Astrocyte (in vitro differentiated cells and primary cell): ENCODE data around the gene RYR2.

Experiments
- EZH2 ChIP-seq: IDR thresholded peaks from 2 replicates; pipeline ENCODE4 v1.6.1; 2012; ENCODE audit warnings: mild to moderate bottlenecking, low read length, inconsistent platforms; ENCODE audit not compliant: insufficient read depth
- TF ChIP-seq, protein P1 (sequence below): IDR thresholded peaks from 2 replicates; pipeline ENCODE4 v1.5.1; 2011; ENCODE audit warnings: low read depth, mild to moderate bottlenecking, inconsistent platforms, low read length, moderate library complexity; ENCODE audit not compliant: insufficient read depth

DNA sequence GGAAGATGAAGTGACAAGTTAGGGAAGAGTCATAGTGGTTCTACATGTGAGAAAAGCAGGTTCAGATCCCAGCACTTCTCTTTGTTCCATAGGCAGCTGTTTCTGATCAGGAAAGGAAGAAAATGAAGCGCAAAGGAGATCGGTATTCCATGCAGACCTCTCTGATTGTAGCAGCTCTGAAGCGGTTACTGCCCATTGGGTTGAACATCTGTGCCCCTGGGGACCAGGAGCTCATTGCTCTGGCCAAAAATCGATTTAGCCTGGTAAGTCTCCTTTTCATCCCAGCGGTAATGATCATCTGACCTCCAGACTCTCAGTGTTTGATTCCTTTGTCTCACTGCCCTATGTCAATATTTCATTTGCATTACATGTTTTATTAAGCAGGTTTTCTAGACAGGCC is 675.1 kb downstream of the RYR2 start:
- TF ChIP-seq EZH2, result no peak
- TF ChIP-seq, protein P1, sequence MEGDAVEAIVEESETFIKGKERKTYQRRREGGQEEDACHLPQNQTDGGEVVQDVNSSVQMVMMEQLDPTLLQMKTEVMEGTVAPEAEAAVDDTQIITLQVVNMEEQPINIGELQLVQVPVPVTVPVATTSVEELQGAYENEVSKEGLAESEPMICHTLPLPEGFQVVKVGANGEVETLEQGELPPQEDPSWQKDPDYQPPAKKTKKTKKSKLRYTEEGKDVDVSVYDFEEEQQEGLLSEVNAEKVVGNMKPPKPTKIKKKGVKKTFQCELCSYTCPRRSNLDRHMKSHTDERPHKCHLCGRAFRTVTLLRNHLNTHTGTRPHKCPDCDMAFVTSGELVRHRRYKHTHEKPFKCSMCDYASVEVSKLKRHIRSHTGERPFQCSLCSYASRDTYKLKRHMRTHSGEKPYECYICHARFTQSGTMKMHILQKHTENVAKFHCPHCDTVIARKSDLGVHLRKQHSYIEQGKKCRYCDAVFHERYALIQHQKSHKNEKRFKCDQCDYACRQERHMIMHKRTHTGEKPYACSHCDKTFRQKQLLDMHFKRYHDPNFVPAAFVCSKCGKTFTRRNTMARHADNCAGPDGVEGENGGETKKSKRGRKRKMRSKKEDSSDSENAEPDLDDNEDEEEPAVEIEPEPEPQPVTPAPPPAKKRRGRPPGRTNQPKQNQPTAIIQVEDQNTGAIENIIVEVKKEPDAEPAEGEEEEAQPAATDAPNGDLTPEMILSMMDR, result no peak
